SK-N-SH treated with all-trans-retinoic acid at 6 μM for 48 hours (cell line): Measurements from ENCODE around the gene DSE.

Experiments
- CREB5 ChIP-seq: fragments of 250-450 bp; sonication (Bioruptor Pico); IDR thresholded peaks from 2 replicates; pipeline ENCODE4 v1.5.1; 2020; ENCODE audit warnings: low read depth, mild to moderate bottlenecking, moderate library complexity
- CSDC2 ChIP-seq: fragments of 250-450 bp; sonication (Bioruptor Pico); IDR thresholded peaks from 2 replicates; pipeline ENCODE4 v1.5.0; 2020; ENCODE audit warnings: mild to moderate bottlenecking, moderate library complexity
- CSRNP3 ChIP-seq: fragments of 250-450 bp; sonication (Bioruptor Pico); IDR thresholded peaks from 2 replicates; pipeline ENCODE4 v1.5.1; 2021; ENCODE audit warnings: mild to moderate bottlenecking, moderate library complexity
- POU6F1 ChIP-seq: fragments of 250-450 bp; sonication (Bioruptor Pico); IDR thresholded peaks from 2 replicates; pipeline ENCODE4 v1.8.0; 2021; ENCODE audit warnings: low read depth, mild to moderate bottlenecking, moderate library complexity, borderline replicate concordance
- PPARA ChIP-seq: fragments of 250-450 bp; sonication (Bioruptor Pico); IDR thresholded peaks from 2 replicates; pipeline ENCODE4 v1.5.0; 2020; ENCODE audit warnings: mild to moderate bottlenecking, borderline replicate concordance
- RARB ChIP-seq: fragments of 250-450 bp; sonication (Bioruptor Pico); IDR thresholded peaks from 2 replicates; pipeline ENCODE4 v1.8.0; 2021; ENCODE audit warnings: mild to moderate bottlenecking, moderate library complexity
- SNAI2 ChIP-seq: fragments of 250-450 bp; sonication (Bioruptor Pico); IDR thresholded peaks from 2 replicates; pipeline ENCODE4 v1.5.0; 2020; ENCODE audit warnings: mild to moderate bottlenecking, moderate library complexity
- ZFP3 ChIP-seq: fragments of 250-450 bp; sonication (Bioruptor Pico); IDR thresholded peaks from 2 replicates; pipeline ENCODE4 v1.5.0; 2020; ENCODE audit warnings: mild to moderate bottlenecking, moderate library complexity
- ZNF565 ChIP-seq: fragments of 450-650 bp; formaldehyde crosslinking; conservative IDR thresholded peaks from 2 replicates; pipeline ENCODE4 v1.5.0; 2020; ENCODE audit warnings: low read depth, mild to moderate bottlenecking, moderate library complexity

- no peak for TF ChIP-seq POU6F1 (CRISPR knock-in tag)
- no peak for TF ChIP-seq CSRNP3
- TF ChIP-seq ZFP3 (CRISPR knock-in tag): no peak
- no peak for TF ChIP-seq RARB (CRISPR knock-in tag)
- no peak for TF ChIP-seq CSDC2 (CRISPR knock-in tag)
- no peak for TF ChIP-seq CREB5
- TF ChIP-seq ZNF565 (CRISPR knock-in tag): no peak
- TF ChIP-seq PPARA: no peak
- TF ChIP-seq SNAI2 (CRISPR knock-in tag): no peak
Measured at GRCh38 chr6:116398316-116399010, 27.7 kb downstream of the DSE start.
